Endodermal cell (in vitro differentiated cells): ENCODE data around the gene UCP2. TPM values are rescaled to one million over a fixed set of nuclear protein-coding genes. Genes with fewer than 3 reads are reported as not detected.

Experiments
- DNase-seq: peaks from one replicate; pipeline ENCODE4 v3.0.0-alpha.2; 2017
- H3K27ac ChIP-seq: 2 replicates; pipeline ENCODE4 v1.5.1; 2013; ENCODE audit warnings: mild to moderate bottlenecking, low read depth, low read length, moderate library complexity
- H3K27me3 ChIP-seq: 2 replicates; pipeline ENCODE4 v1.6.1; 2013; ENCODE audit warnings: mild to moderate bottlenecking, low read length, moderate library complexity; ENCODE audit not compliant: insufficient read depth, control insufficient read depth, poor library complexity, severe bottlenecking
- H3K36me3 ChIP-seq: 2 replicates; pipeline ENCODE4 v1.7.0; 2013; ENCODE audit warnings: mild to moderate bottlenecking, low read length, moderate library complexity; ENCODE audit not compliant: control insufficient read depth, insufficient read depth
- H3K4me1 ChIP-seq: one replicate; pipeline ENCODE4 v1.7.0; 2013; ENCODE audit warnings: low read length; ENCODE audit not compliant: control insufficient read depth, insufficient read depth
- H3K4me3 ChIP-seq: 2 replicates; pipeline ENCODE4 v1.5.1; 2013; ENCODE audit warnings: mild to moderate bottlenecking, low read length, moderate library complexity
- H3K9ac ChIP-seq: 2 replicates; pipeline ENCODE4 v1.6.1; 2013; ENCODE audit warnings: mild to moderate bottlenecking, low read length, moderate library complexity; ENCODE audit not compliant: poor library complexity, severe bottlenecking; ENCODE audit errors: extremely low read depth
- H3K9me3 ChIP-seq: 2 replicates; pipeline ENCODE4 v1.6.1; 2013; ENCODE audit warnings: mild to moderate bottlenecking, low read length, moderate library complexity; ENCODE audit not compliant: control insufficient read depth
- H3K27ac Mint-ChIP-seq: 2 replicates; pipeline ENCODE4 v1.8.0; 2020; ENCODE audit warnings: mixed read lengths
- H3K27me3 Mint-ChIP-seq: 2 replicates; pipeline ENCODE4 v1.8.0; 2021; ENCODE audit warnings: mild to moderate bottlenecking, mixed read lengths; ENCODE audit not compliant: insufficient read depth
- H3K36me3 Mint-ChIP-seq: 2 replicates; pipeline ENCODE4 v1.8.0; 2020; ENCODE audit warnings: low read depth, mixed read lengths
- H3K4me1 Mint-ChIP-seq: 2 replicates; pipeline ENCODE4 v1.8.0; 2020; ENCODE audit warnings: mixed read lengths
- H3K4me3 Mint-ChIP-seq: 2 replicates; pipeline ENCODE4 v1.8.0; 2020; ENCODE audit warnings: mild to moderate bottlenecking, moderate library complexity, mixed read lengths
- H3K9me3 Mint-ChIP-seq: 2 replicates; pipeline ENCODE4 v1.8.0; 2020; ENCODE audit warnings: mild to moderate bottlenecking, mixed read lengths
- WGBS, 2 experiments: methylation state at CpG; one replicate each; pipeline versions ENCODE4 v1.1.5 to v1.1.7; 2013; ENCODE audit warnings: missing lambda C conversion rate in 2 of 2, mixed read lengths in 1 of 2; ENCODE audit not compliant: insufficient coverage in 1 of 2, insufficient read length in 1 of 2; 5-methylcytosine and 5-hydroxymethylcytosine counted together
- total RNA-seq, 2 donors: library from RNA; stranded (reverse); fragmentation: NEBNext Ultra II Directional in 1 of 2; extraction: Animal tissue kit (Norgen Biotek cat#: 25700) in 1 of 2; gene quantifications; 2 replicates in 1 of 2; 3 replicates in 1 of 2; pipeline ENCODE4 v1.2.1, GENCODE V29; 2021
- TF ChIP-seq, protein P1 (sequence below): fragments of 200-600 bp; sonication (generic); conservative IDR thresholded peaks from 2 replicates; pipeline ENCODE4 v1.5.0; 2021; ENCODE audit warnings: antibody characterized with exemption, mild to moderate bottlenecking

The UCP2 gene
- total RNA-seq, 2 donors from 2014 or later, result 140 to 202 TPM

DNA sequence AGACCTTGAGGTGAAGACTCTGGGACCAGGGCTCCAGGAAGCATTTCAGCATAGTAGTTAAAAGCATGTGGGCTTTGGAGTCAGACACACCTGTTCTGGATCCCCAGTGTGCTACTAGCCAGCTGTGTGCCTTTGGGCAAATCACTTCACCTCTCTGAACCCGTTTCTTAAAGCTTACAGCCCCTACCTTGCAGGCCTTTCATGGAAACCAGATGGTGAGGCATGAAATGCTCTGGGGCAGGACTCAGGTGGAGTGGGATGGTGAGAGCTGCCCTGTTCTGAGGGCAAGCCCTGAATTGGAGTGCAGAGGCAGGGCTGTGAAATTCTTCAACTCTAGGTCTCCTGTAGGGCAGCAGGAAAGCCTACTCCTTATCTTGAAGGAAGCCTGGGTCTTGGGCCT is 10.5 kb downstream of the UCP2 start:
- Mint-ChIP-seq H3K27ac (no peak overlapping the region), H3K36me3 (peaks cover 32% of the 10 kb centered on the region), H3K9me3 (no peaks in the 10 kb centered on the region), H3K4me1 (no peaks in the 10 kb centered on the region), H3K4me3 (no peak overlapping the region), H3K27me3 (peaks cover 4% of the 10 kb centered on the region)
- Histone ChIP-seq H3K4me3 (no peak overlapping the region), H3K27me3 (no peaks in the 10 kb centered on the region), H3K9ac (no peak overlapping the region), H3K27ac (no peak overlapping the region), H3K4me1 (no peaks in the 10 kb centered on the region), H3K9me3 (no peaks in the 10 kb centered on the region), H3K36me3 (peaks cover 28% of the 10 kb centered on the region)
- DNase-seq, result no peak
- TF ChIP-seq, protein P1, sequence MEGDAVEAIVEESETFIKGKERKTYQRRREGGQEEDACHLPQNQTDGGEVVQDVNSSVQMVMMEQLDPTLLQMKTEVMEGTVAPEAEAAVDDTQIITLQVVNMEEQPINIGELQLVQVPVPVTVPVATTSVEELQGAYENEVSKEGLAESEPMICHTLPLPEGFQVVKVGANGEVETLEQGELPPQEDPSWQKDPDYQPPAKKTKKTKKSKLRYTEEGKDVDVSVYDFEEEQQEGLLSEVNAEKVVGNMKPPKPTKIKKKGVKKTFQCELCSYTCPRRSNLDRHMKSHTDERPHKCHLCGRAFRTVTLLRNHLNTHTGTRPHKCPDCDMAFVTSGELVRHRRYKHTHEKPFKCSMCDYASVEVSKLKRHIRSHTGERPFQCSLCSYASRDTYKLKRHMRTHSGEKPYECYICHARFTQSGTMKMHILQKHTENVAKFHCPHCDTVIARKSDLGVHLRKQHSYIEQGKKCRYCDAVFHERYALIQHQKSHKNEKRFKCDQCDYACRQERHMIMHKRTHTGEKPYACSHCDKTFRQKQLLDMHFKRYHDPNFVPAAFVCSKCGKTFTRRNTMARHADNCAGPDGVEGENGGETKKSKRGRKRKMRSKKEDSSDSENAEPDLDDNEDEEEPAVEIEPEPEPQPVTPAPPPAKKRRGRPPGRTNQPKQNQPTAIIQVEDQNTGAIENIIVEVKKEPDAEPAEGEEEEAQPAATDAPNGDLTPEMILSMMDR, result no peak
- WGBS, 2 experiments, result 94% methylated on average over 1 of the region's 1 CpG; no CpG with 5 or more reads in 1 of the 2 experiments

DNA sequence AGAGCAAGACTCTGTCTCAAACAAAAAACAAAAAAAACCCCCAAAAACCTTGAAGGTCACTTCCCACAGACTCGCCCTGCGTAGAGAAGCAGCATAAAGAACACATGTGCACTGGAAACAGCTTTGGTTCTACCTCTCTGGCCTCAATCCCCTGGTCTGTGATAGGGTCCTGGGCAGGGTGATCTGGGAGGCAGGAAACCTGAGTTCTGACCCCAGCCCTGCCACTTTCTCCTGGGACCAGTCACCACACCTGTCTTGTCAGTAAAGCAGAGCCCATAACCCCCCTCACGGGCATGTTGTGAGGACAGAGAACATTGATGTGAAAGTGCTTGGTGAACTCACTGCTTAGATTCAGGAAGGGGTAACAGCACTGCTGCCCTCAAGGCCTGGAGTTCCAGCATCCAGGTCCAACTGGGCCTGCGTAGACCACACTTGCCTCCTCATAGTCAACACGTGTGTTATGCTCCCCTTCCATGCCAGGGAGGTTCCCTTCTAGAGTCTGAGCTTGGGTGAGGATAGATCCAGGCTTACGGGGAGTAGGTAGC is 11.4 kb downstream of the UCP2 start:
- TF ChIP-seq, protein P1, result no peak
- H3K27ac ChIP-seq, result no peak overlapping the region
- no peaks in the 10 kb centered on the region for H3K27me3 ChIP-seq
- H3K4me1 Mint-ChIP-seq, result no peaks in the 10 kb centered on the region
- H3K36me3 Mint-ChIP-seq, result peaks cover 23% of the 10 kb centered on the region
- 86 to 91% methylated on average over 5 to 6 of the region's 6 CpGs for WGBS, 2 experiments
- DNase-seq, result no peak
- H3K9me3 Mint-ChIP-seq, result no peaks in the 10 kb centered on the region
- H3K27me3 Mint-ChIP-seq, result peaks cover 4% of the 10 kb centered on the region
- H3K4me1 ChIP-seq, result no peaks in the 10 kb centered on the region
- H3K9me3 ChIP-seq, result no peaks in the 10 kb centered on the region
- peaks cover 19% of the 10 kb centered on the region for H3K36me3 ChIP-seq
- no peak overlapping the region for H3K27ac Mint-ChIP-seq
- H3K9ac ChIP-seq, result no peak overlapping the region
- H3K4me3 Mint-ChIP-seq, result no peak overlapping the region
- H3K4me3 ChIP-seq, result no peak overlapping the region

DNA sequence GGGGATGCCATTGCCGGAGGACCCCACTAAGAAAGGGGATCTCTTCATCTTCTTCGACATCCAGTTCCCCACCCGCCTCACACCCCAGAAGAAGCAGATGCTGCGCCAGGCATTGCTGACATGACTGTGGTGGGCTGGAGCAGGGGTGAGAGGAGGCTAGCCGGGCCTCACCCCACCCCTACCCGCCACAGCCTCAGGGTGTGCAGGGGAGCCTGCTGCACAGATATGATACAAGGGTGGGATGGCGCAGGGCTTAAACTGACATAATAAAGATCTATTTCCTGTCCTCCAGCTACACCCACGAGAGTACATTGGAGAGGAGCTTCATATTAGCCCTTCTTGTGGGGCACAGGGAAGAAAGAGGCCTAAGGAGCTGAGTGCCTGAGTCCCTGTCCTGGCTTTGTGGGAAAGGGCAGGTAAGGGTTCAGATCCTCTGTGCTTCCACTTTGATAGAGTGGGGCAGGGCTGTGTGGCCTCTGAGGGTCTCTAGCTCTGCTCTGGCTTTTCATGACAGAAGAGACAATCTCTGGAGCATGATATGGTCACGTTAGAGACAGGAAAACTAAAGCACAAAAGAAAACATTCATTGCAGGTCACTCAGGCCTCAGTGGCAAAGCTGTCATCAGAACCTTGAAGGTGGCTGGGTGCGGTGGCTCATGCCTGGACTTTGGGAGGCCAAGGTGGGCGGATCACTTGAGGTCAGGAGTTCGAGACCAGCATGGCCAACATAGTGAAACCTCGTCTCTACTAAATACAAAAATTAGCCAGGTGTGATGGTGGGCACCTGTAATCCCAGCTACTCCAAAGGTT is 12.4 kb downstream of the UCP2 start:
- WGBS, 2 experiments, result 87 to 88% methylated on average over 6 to 12 of the region's 13 CpGs
- Histone ChIP-seq H3K27ac (no peak overlapping the region), H3K9ac (no peak overlapping the region), H3K4me1 (no peaks in the 10 kb centered on the region), H3K4me3 (no peak overlapping the region), H3K9me3 (no peaks in the 10 kb centered on the region), H3K27me3 (no peaks in the 10 kb centered on the region), H3K36me3 (peaks cover 11% of the 10 kb centered on the region)
- TF ChIP-seq, protein P1, result no peak
- H3K4me3 Mint-ChIP-seq, result no peak overlapping the region
- no peak for DNase-seq
- peaks cover 4% of the 10 kb centered on the region for H3K27me3 Mint-ChIP-seq
- H3K4me1 Mint-ChIP-seq, result no peaks in the 10 kb centered on the region
- no peak overlapping the region for H3K27ac Mint-ChIP-seq
- H3K9me3 Mint-ChIP-seq, result no peaks in the 10 kb centered on the region
- peaks cover 14% of the 10 kb centered on the region for H3K36me3 Mint-ChIP-seq
